ENCODE data around the gene NAT8L.

Gene NAT8L

DNA sequence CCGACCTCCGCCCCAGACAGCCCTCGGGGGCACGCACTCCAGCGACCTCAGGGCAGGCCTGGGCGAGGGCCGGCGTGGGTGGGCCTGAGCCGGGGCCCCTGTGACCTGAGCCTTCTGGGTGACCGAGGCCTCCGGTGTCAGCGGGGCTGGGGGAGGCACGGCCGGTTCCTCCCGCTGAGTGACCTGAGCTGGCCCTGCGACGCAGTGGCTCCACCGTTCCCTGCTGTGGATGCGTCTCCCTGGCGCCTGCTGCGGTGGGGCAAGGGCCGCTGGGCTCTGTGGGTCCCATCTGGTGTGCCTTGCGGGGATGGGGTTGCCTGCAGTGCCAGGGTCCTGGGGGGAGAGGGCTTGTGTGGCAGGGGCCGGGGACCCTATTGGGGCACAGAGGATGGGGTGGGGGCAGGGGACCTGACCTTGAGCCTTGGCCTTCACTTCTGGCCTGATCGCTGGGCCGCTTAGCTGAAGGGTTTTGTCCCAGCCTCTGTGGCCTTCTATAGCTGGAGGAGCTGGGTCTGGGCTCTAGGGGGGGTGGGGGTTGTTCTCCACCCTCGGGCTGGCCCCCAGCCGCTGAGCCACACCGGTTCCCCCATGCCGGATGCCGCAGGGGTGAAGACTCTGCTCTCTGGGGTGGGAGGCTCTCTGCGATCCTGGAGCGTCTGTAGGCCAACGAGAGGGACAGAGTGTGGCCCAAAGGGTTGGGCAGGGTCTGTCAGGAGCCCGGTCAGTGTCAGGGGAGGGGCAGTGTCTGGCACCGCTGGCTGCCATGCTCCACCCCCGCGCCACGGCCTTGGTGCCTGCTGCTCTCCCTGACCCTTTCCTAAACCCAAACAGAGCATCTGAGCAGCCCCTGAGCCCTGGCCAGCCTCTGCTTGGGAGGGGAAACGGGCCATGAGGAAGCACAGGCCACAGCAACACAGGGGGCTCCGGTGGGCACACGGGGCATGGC is 2.3 kb downstream of the NAT8L start:
- Histone ChIP-seq H3K9ac (ENCODE audit: low read length) (no peak overlapping the region), H3K9me3 (ENCODE audit: control insufficient read depth, low read length) (no peaks in the 10 kb centered on the region), H3K4me3 (ENCODE audit: low read length) (no peak overlapping the region), H3K27me3 (ENCODE audit: control insufficient read depth, insufficient read depth, low read length) (peaks cover 55% of the 10 kb centered on the region), H3K4me1 (ENCODE audit: control insufficient read depth, insufficient read depth, low read length) (peaks cover 4% of the 10 kb centered on the region), H3K36me3 (ENCODE audit: control insufficient read depth, insufficient read depth, low read length) (no peaks in the 10 kb centered on the region)

- H3K4me3 ChIP-seq (ENCODE audit: low read length), result no peak overlapping the region
- no peaks in the 10 kb centered on the region for H3K9me3 ChIP-seq (ENCODE audit: control insufficient read depth, low read length)
- no peak overlapping the region for H3K9ac ChIP-seq (ENCODE audit: low read length)
- H3K27me3 ChIP-seq (ENCODE audit: control insufficient read depth, insufficient read depth, low read length), result peaks cover 54% of the 10 kb centered on the region
- peaks cover 4% of the 10 kb centered on the region for H3K4me1 ChIP-seq (ENCODE audit: control insufficient read depth, insufficient read depth, low read length)
- H3K36me3 ChIP-seq (ENCODE audit: control insufficient read depth, insufficient read depth, low read length), result no peaks in the 10 kb centered on the region
These were observed 3.2 kb downstream of the NAT8L start for GRCh38 chr4:2062168-2062807.

- peaks cover 47% of the 10 kb centered on the region for H3K27me3 ChIP-seq (ENCODE audit: control insufficient read depth, insufficient read depth, low read length)
- H3K36me3 ChIP-seq (ENCODE audit: control insufficient read depth, insufficient read depth, low read length), result no peaks in the 10 kb centered on the region
- H3K9me3 ChIP-seq (ENCODE audit: control insufficient read depth, low read length), result no peaks in the 10 kb centered on the region
- H3K4me3 ChIP-seq (ENCODE audit: low read length), result no peak overlapping the region
- H3K9ac ChIP-seq (ENCODE audit: low read length), result no peak overlapping the region
- H3K4me1 ChIP-seq (ENCODE audit: control insufficient read depth, insufficient read depth, low read length), result peaks cover 4% of the 10 kb centered on the region
These were observed 3.8 kb downstream of the NAT8L start for GRCh38 chr4:2062808-2063524.

DNA sequence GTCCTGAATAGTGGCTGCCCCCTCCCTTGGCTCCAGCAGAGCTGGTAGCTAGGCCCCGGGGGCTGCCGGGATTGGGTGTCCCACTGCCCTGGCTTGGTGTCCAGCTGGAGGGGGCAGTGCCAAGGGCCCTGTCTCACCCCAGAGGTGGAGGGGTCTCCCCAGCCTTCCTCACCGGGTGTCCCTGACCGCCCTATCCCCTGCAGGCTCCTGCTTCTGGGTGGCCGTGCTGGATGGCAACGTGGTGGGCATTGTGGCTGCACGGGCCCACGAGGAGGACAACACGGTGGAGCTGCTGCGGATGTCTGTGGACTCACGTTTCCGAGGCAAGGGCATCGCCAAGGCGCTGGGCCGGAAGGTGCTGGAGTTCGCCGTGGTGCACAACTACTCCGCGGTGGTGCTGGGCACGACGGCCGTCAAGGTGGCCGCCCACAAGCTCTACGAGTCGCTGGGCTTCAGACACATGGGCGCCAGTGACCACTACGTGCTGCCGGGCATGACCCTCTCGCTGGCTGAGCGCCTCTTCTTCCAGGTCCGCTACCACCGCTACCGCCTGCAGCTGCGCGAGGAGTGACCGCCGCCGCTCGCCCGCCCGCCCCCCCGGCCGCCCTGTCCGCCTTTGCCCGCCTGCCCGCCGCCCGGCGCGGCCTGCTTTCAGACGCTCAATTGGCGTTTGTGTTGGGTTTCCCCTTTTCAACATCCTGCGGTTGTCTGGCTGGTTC is 4.6 kb downstream of the NAT8L start:
- no peaks in the 10 kb centered on the region for H3K36me3 ChIP-seq (ENCODE audit: control insufficient read depth, insufficient read depth, low read length)
- H3K9me3 ChIP-seq (ENCODE audit: control insufficient read depth, low read length), result no peaks in the 10 kb centered on the region
- no peak overlapping the region for H3K9ac ChIP-seq (ENCODE audit: low read length)
- peaks cover 4% of the 10 kb centered on the region for H3K4me1 ChIP-seq (ENCODE audit: control insufficient read depth, insufficient read depth, low read length)
- H3K27me3 ChIP-seq (ENCODE audit: control insufficient read depth, insufficient read depth, low read length), result peaks cover 43% of the 10 kb centered on the region
- no peak overlapping the region for H3K4me3 ChIP-seq (ENCODE audit: low read length)

- Histone ChIP-seq H3K4me3 (ENCODE audit: low read length) (no peak overlapping the region), H3K4me1 (ENCODE audit: control insufficient read depth, insufficient read depth, low read length) (peaks cover 4% of the 10 kb centered on the region), H3K9me3 (ENCODE audit: control insufficient read depth, low read length) (no peaks in the 10 kb centered on the region), H3K27me3 (ENCODE audit: control insufficient read depth, insufficient read depth, low read length) (peaks cover 43% of the 10 kb centered on the region), H3K36me3 (ENCODE audit: control insufficient read depth, insufficient read depth, low read length) (no peaks in the 10 kb centered on the region), H3K9ac (ENCODE audit: low read length) (no peak overlapping the region)
These were observed 5.3 kb downstream of the NAT8L start for GRCh38 chr4:2064276-2064991.

GRCh38 chr4:2065106-2065930 is 6.2 kb downstream of the NAT8L start:
- peaks cover 4% of the 10 kb centered on the region for H3K4me1 ChIP-seq (ENCODE audit: control insufficient read depth, insufficient read depth, low read length)
- peaks cover 39% of the 10 kb centered on the region for H3K27me3 ChIP-seq (ENCODE audit: control insufficient read depth, insufficient read depth, low read length)
- no peaks in the 10 kb centered on the region for H3K9me3 ChIP-seq (ENCODE audit: control insufficient read depth, low read length)
- H3K4me3 ChIP-seq (ENCODE audit: low read length), result no peak overlapping the region
- H3K9ac ChIP-seq (ENCODE audit: low read length), result no peak overlapping the region
- no peaks in the 10 kb centered on the region for H3K36me3 ChIP-seq (ENCODE audit: control insufficient read depth, insufficient read depth, low read length)

DNA sequence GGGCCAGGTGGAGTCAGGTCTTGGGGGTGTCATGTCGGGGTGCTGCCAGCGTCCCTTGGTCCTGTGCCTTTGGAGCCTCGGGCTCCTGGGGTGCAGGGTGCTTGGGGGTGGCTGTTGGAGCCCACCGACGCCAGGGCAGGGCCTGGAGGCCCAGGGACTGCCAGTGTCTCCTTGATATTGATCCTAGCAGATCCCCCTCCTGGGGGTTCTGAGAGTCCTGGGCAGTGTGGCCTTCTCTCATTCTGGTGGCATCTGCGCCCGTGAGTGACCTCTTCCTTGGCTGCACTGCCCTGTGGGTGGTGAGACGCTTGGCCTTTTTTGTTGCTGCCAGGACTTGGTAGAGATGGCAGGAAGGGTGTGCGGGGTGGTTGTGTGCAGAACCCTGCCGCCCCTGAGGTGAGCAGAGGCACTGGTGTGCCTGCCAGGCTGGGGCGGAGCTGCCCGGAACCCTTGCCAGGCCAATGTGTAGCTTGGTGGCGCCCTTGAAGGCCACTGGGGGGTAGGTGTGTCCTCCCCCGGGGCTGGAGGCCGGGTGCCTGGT is 7.0 kb downstream of the NAT8L start:
- H3K27me3 ChIP-seq (ENCODE audit: control insufficient read depth, insufficient read depth, low read length), result peaks cover 32% of the 10 kb centered on the region
- no peaks in the 10 kb centered on the region for H3K36me3 ChIP-seq (ENCODE audit: control insufficient read depth, insufficient read depth, low read length)
- peaks cover 4% of the 10 kb centered on the region for H3K4me1 ChIP-seq (ENCODE audit: control insufficient read depth, insufficient read depth, low read length)
- no peak overlapping the region for H3K4me3 ChIP-seq (ENCODE audit: low read length)
- H3K9ac ChIP-seq (ENCODE audit: low read length), result no peak overlapping the region
- H3K9me3 ChIP-seq (ENCODE audit: control insufficient read depth, low read length), result no peaks in the 10 kb centered on the region

GRCh38 chr4:2066571-2067445 is 7.7 kb downstream of the NAT8L start:
- Histone ChIP-seq H3K27me3 (ENCODE audit: control insufficient read depth, insufficient read depth, low read length) (peaks cover 25% of the 10 kb centered on the region), H3K4me1 (ENCODE audit: control insufficient read depth, insufficient read depth, low read length) (peaks cover 4% of the 10 kb centered on the region), H3K9me3 (ENCODE audit: control insufficient read depth, low read length) (no peaks in the 10 kb centered on the region), H3K36me3 (ENCODE audit: control insufficient read depth, insufficient read depth, low read length) (no peaks in the 10 kb centered on the region), H3K4me3 (ENCODE audit: low read length) (no peak overlapping the region), H3K9ac (ENCODE audit: low read length) (no peak overlapping the region)

GRCh38 chr4:2067446-2068197 is 8.5 kb downstream of the NAT8L start:
- H3K27me3 ChIP-seq (ENCODE audit: control insufficient read depth, insufficient read depth, low read length), result peaks cover 17% of the 10 kb centered on the region
- H3K9ac ChIP-seq (ENCODE audit: low read length), result no peak overlapping the region
- no peaks in the 10 kb centered on the region for H3K36me3 ChIP-seq (ENCODE audit: control insufficient read depth, insufficient read depth, low read length)
- no peak overlapping the region for H3K4me3 ChIP-seq (ENCODE audit: low read length)
- peaks cover 4% of the 10 kb centered on the region for H3K4me1 ChIP-seq (ENCODE audit: control insufficient read depth, insufficient read depth, low read length)
- H3K9me3 ChIP-seq (ENCODE audit: control insufficient read depth, low read length), result no peaks in the 10 kb centered on the region
